ENCODE results near the gene CNOT6.

CNOT6 gene

GRCh38 chr5:180555168-180555921 is 61.2 kb downstream of the CNOT6 start:
- H3K4me3 Mint-ChIP-seq: no peak overlapping the region
- H3K27me3 Mint-ChIP-seq: no peaks in the 10 kb centered on the region
- H3K4me1 Mint-ChIP-seq (ENCODE audit: low read depth): peaks cover 30% of the 10 kb centered on the region
- H3K27ac Mint-ChIP-seq: no peak overlapping the region
- H3K9me3 Mint-ChIP-seq: no peaks in the 10 kb centered on the region
- no peak for DNase-seq
- H3K36me3 Mint-ChIP-seq (ENCODE audit: low read depth): peaks cover 91% of the 10 kb centered on the region

DNA sequence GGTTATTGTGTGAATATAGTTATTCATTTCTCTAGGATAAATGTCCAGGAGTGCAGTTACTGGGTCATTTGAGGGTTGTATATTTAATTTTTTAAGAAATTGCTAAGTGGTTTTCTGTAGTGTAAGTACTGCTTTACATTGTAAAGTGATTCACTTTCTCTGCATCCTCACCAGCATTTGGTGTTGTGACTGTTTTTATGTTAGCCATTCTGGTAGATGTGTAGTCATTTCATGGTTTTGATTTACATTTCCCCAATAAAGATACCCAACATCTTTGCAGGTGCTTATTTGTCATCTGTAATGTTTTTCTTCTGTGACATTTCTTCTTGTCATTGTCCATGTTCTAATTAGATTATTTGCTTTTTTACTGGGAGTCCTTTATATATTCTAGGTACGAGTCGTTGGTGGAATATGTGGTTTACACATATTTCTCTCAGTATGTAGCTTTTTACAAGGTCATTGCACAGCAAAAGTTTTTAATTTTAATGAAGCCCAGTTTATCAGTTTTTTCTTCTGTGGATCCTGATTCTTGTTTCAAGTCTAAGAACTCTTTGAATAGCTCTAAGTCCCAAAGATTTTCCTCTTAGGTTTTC is 63.1 kb downstream of the CNOT6 start:
- H3K9me3 Mint-ChIP-seq: no peaks in the 10 kb centered on the region
- DNase-seq: no peak
- peaks cover 92% of the 10 kb centered on the region for H3K36me3 Mint-ChIP-seq (ENCODE audit: low read depth)
- no peak overlapping the region for H3K4me3 Mint-ChIP-seq
- peak overlapping the region; percentile 34 for H3K27ac Mint-ChIP-seq
- no peaks in the 10 kb centered on the region for H3K27me3 Mint-ChIP-seq
- peaks cover 48% of the 10 kb centered on the region for H3K4me1 Mint-ChIP-seq (ENCODE audit: low read depth)

- H3K36me3 Mint-ChIP-seq (ENCODE audit: low read depth): peaks cover 90% of the 10 kb centered on the region
- H3K9me3 Mint-ChIP-seq: no peaks in the 10 kb centered on the region
- DNase-seq: no peak
- no peak overlapping the region for H3K4me3 Mint-ChIP-seq
- peak overlapping the region; percentile 34 for H3K27ac Mint-ChIP-seq
- no peaks in the 10 kb centered on the region for H3K27me3 Mint-ChIP-seq
- H3K4me1 Mint-ChIP-seq (ENCODE audit: low read depth): peaks cover 54% of the 10 kb centered on the region
Measured at GRCh38 chr5:180558232-180558631, 64.1 kb downstream of the CNOT6 start.

DNA sequence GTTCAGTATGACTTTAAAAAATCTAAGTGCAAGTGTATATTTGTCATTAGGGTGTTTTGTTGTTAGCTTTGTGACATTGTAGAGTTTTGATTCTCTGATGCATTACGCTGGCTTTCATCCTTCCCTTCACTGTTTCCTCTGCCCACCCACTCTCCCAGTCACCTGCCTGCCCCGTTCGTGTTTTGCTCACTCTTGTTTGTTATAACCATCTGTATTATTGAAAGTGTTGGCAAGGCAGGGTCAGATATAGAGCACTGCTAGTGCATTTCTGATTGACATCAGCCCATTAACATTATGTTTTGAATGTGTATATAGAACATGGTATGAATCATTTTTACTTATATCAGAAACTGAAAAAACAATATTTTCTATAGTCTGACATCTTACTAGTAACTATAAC is 69.8 kb downstream of the CNOT6 start:
- H3K36me3 Mint-ChIP-seq (ENCODE audit: low read depth): peaks cover 88% of the 10 kb centered on the region
- H3K4me1 Mint-ChIP-seq (ENCODE audit: low read depth): peaks cover 56% of the 10 kb centered on the region
- H3K27ac Mint-ChIP-seq: peak overlapping the region; percentile 18
- H3K4me3 Mint-ChIP-seq: no peak overlapping the region
- H3K9me3 Mint-ChIP-seq: no peaks in the 10 kb centered on the region
- DNase-seq: no peak
- H3K27me3 Mint-ChIP-seq: no peaks in the 10 kb centered on the region

DNA sequence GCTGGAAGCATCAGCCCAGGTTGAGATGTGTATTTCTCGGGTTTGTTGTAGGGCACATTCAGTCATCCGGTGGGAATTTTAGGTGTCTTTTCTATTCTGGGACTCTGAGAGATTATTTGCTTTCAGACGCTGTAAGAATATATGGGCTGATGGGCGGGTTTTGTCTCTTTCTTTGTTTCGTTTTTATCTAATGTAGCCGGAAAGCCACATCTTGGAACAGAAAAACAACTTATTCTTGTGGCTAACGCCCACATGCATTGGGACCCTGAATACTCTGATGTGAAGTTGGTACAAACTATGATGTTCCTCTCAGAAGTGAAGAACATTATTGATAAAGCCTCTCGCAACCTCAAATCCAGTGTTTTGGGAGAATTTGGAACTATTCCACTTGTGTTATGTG is 74.7 kb downstream of the CNOT6 start:
- H3K27ac Mint-ChIP-seq: peak overlapping the region; percentile 69
- no peaks in the 10 kb centered on the region for H3K27me3 Mint-ChIP-seq
- H3K4me1 Mint-ChIP-seq (ENCODE audit: low read depth): peaks cover 22% of the 10 kb centered on the region
- no peaks in the 10 kb centered on the region for H3K9me3 Mint-ChIP-seq
- peak overlapping the region; percentile 18 for H3K4me3 Mint-ChIP-seq
- no peak for DNase-seq
- peaks cover 91% of the 10 kb centered on the region for H3K36me3 Mint-ChIP-seq (ENCODE audit: low read depth)

DNA sequence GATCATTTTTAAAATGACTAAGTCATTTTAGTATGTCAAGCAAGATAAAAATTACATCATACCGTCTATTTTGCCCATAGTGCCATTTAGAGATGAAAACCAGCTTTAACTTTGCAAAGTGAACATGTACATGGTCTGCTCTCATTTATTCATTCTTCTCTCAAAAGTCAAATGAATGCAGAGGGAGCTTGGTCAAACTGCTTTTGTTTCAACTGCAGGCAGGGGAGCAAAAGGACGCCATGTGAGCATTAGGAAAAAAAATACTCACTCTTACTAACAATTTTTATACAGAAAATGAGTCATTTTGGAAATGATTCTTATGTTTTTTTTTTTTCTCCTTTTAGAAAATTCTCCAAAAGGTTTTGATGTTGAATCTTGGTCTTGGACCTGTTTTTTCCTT is 81.4 kb downstream of the CNOT6 start:
- H3K4me1 Mint-ChIP-seq (ENCODE audit: low read depth): peaks cover 17% of the 10 kb centered on the region
- H3K4me3 Mint-ChIP-seq: no peak overlapping the region
- H3K36me3 Mint-ChIP-seq (ENCODE audit: low read depth): peaks cover 76% of the 10 kb centered on the region
- H3K9me3 Mint-ChIP-seq: no peaks in the 10 kb centered on the region
- H3K27ac Mint-ChIP-seq: peak overlapping the region; percentile 81
- DNase-seq: no peak
- no peaks in the 10 kb centered on the region for H3K27me3 Mint-ChIP-seq

GRCh38 chr5:180580681-180581080 is 86.5 kb downstream of the CNOT6 start:
- Mint-ChIP-seq H3K27ac (no peak overlapping the region), H3K4me3 (no peak overlapping the region), H3K4me1 (ENCODE audit: low read depth) (peaks cover 11% of the 10 kb centered on the region), H3K36me3 (ENCODE audit: low read depth) (peaks cover 29% of the 10 kb centered on the region), H3K9me3 (no peaks in the 10 kb centered on the region), H3K27me3 (peaks cover 3% of the 10 kb centered on the region)
- DNase-seq: no peak

- H3K9me3 Mint-ChIP-seq: no peaks in the 10 kb centered on the region
- no peak overlapping the region for H3K27ac Mint-ChIP-seq
- peaks cover 17% of the 10 kb centered on the region for H3K27me3 Mint-ChIP-seq
- no peaks in the 10 kb centered on the region for H3K4me1 Mint-ChIP-seq (ENCODE audit: low read depth)
- no peak overlapping the region for H3K4me3 Mint-ChIP-seq
- DNase-seq: no peak
- H3K36me3 Mint-ChIP-seq (ENCODE audit: low read depth): no peaks in the 10 kb centered on the region
Measured at GRCh38 chr5:180583738-180584137, 89.6 kb downstream of the CNOT6 start.

GRCh38 chr5:180586204-180586603 is 92.0 kb downstream of the CNOT6 start:
- H3K27ac Mint-ChIP-seq: no peak overlapping the region
- H3K4me1 Mint-ChIP-seq (ENCODE audit: low read depth): peaks cover 5% of the 10 kb centered on the region
- no peak overlapping the region for H3K4me3 Mint-ChIP-seq

GRCh38 chr5:180586870-180587269 is 92.7 kb downstream of the CNOT6 start:
- no peaks in the 10 kb centered on the region for H3K36me3 Mint-ChIP-seq (ENCODE audit: low read depth)
- H3K9me3 Mint-ChIP-seq: no peaks in the 10 kb centered on the region
- H3K4me1 Mint-ChIP-seq (ENCODE audit: low read depth): peaks cover 5% of the 10 kb centered on the region
- no peak overlapping the region for H3K27ac Mint-ChIP-seq
- no peak overlapping the region for H3K4me3 Mint-ChIP-seq
- no peak for DNase-seq
- H3K27me3 Mint-ChIP-seq: peaks cover 31% of the 10 kb centered on the region

More at GRCh38 chr5:180586204-180586603, 92.0 kb downstream of the CNOT6 start:
- DNase-seq: no peak
- no peaks in the 10 kb centered on the region for H3K36me3 Mint-ChIP-seq (ENCODE audit: low read depth)
- no peaks in the 10 kb centered on the region for H3K9me3 Mint-ChIP-seq
- peaks cover 30% of the 10 kb centered on the region for H3K27me3 Mint-ChIP-seq

DNA sequence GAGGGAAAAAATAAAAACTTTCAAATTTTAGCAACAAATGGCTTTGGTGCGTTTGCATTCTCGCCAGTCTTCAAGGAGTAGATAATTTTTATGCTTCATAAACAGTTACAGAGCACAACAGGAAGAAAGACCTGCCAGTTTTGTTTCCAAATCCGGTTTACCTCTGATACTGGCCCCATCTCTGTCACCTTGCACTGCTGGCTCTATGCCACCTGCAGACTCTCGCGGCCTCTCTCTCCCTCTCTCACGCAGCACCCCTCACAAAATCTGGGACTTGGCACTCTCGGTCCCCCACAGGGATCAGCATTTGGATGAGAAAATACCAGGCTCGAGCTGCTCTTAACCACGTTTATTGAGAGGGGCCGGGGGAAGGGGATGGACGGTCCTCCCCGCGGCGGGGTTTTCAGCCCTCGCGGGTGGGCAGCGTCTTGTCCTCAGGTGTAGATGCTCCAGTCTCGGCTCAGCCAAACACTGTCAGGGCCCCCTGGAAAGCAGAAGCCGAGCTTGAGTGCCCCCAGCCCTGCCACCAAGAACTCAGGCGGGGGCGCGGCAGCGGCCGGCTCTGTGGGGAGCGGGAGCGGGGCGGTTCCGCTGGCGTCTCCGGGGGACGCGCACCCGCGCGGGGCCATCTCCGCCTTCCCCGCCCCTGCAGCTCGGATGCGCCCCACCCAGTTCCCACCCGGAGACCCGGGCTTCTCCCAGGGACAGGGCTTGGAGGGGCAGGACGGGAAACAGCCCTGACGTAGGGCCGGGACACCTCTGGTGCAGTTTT is 95.8 kb downstream of the CNOT6 start:
- H3K36me3 Mint-ChIP-seq (ENCODE audit: low read depth): no peaks in the 10 kb centered on the region
- no peak for DNase-seq
- H3K4me1 Mint-ChIP-seq (ENCODE audit: low read depth): peaks cover 9% of the 10 kb centered on the region
- H3K4me3 Mint-ChIP-seq: no peak overlapping the region
- H3K27ac Mint-ChIP-seq: no peak overlapping the region
- H3K9me3 Mint-ChIP-seq: no peaks in the 10 kb centered on the region
- H3K27me3 Mint-ChIP-seq: peaks cover 54% of the 10 kb centered on the region

DNA sequence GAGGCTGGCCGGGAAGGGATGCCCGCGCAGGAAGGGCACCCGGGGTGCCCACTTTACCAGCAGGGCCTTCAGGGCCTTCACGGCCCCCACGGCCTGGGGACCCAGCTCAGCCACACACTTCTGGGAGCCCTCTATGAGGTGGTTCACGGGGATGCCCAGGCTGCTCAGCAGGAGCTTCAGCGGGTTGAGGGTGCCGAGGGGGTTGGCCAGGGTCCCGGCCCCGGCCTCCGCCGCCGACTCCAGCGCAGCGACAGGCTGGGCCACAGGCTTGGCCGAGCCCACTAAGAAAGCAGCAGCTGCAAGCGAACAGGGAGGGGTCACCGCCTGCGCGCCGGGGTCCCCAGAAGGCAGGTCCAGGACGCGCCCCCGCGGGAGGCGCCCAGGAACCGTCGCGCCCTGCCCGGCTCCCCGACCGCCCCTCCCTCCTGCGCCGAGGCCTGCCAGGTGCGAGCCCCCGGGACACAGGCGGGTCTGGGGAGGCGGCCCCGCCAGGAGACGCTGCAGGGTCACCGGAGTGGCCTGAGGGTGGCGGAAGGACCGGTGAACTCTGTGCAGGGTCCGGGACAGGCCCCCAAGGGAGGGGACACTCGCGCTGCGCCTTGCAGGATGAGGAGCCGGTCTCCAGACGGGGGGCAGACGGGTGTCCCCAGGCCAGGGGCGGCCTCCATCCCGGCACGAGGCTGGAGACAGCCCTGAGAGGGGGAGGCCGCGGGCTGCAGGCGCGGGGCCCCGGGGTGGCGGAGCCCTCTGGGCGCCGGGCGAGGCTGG is 96.5 kb downstream of the CNOT6 start:
- Mint-ChIP-seq H3K27me3 (peaks cover 50% of the 10 kb centered on the region), H3K4me1 (ENCODE audit: low read depth) (peaks cover 9% of the 10 kb centered on the region), H3K27ac (no peak overlapping the region), H3K36me3 (ENCODE audit: low read depth) (no peaks in the 10 kb centered on the region), H3K4me3 (no peak overlapping the region), H3K9me3 (no peaks in the 10 kb centered on the region)
- DNase-seq: no peak

- DNase-seq: no peak
- H3K4me1 Mint-ChIP-seq (ENCODE audit: low read depth): peaks cover 9% of the 10 kb centered on the region
- H3K9me3 Mint-ChIP-seq: no peaks in the 10 kb centered on the region
- peaks cover 48% of the 10 kb centered on the region for H3K27me3 Mint-ChIP-seq
- no peaks in the 10 kb centered on the region for H3K36me3 Mint-ChIP-seq (ENCODE audit: low read depth)
- H3K27ac Mint-ChIP-seq: no peak within 1 kb of the TSS
- H3K4me3 Mint-ChIP-seq: no peak within 1 kb of the TSS
Measured at GRCh38 chr5:180591311-180591887, 97.2 kb downstream of the CNOT6 start, which contains the start of gene SCGB3A1. TSS of gene SCGB3A1 (minus strand) at chr5:180591499. CDS start at chr5:180591462, 37 bp downstream.

GRCh38 chr5:180592176-180592575 is 98.0 kb downstream of the CNOT6 start:
- H3K4me3 Mint-ChIP-seq: no peak overlapping the region
- H3K27me3 Mint-ChIP-seq: peaks cover 48% of the 10 kb centered on the region
- peaks cover 9% of the 10 kb centered on the region for H3K4me1 Mint-ChIP-seq (ENCODE audit: low read depth)
- no peaks in the 10 kb centered on the region for H3K36me3 Mint-ChIP-seq (ENCODE audit: low read depth)
- H3K9me3 Mint-ChIP-seq: no peaks in the 10 kb centered on the region
- DNase-seq: no peak
- H3K27ac Mint-ChIP-seq: no peak overlapping the region

All from activated T-cell treated with anti-CD3 and anti-CD28 coated beads, Interleukin-2, amount 50 U/mL, for 24 hours (primary cell).